NCI-H2227 treated with DMSO at 0.1 percent for 48 hours (cell line): ENCODE data around the gene CTSA.

Experiments used
- DNase-seq: peaks from one replicate; lab custom pipeline; 2025; lab: John Stamatoyannopoulos, UW

Gene CTSA

DNA sequence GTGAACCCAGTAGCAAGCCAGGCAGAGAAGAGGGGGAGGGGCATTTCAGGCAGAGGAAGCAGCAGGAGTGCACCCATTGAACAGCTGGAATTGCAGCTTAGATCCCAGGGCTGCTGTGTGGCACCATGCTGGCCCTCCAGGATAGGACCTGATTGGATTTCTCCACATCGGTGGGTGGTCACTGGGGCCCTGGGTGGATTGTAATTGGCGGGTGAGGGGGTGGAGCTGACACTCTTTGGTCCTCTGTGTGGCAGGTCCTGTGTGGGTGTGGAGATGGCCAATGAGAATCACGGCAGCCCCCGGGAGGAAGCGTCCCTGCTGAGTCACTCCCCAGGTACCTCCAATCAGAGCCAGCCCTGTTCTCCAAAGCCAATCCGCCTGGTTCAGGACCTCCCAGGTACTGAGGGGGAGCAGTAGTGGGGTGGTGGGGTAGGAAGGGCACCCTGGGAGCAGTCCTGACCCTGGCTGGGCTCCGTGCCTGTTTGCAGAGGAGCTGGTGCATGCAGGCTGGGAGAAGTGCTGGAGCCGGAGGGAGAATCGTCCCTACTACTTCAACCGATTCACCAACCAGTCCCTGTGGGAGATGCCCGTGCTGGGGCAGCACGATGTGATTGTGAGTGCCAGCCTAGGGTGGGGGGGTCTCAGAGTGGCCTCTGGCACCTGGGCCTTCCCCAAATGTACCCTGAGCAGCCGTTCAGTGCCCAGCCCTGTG, 47.7 kb downstream of the CTSA start:
- DNase-seq = no peak

DNA sequence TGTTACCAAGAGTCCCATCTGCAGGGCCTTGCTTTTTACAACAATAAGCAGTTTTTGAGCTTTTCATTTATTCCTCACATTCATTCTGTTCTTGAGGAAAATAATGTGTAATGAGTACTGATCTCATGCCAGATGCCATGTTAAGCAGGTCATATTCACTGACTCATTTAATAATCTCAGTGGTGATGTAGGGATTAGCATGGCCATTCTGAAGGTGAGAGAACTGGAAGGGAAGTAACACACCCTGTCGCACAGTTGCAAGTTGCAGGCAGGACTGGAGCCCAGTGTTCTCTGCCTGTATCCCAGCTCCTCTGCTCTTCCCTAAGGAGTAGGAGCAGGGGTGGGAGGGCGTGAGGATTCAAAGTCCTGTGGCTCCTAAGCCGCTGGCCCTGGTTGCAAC, 48.9 kb downstream of the CTSA start:
- DNase-seq = no peak

DNA sequence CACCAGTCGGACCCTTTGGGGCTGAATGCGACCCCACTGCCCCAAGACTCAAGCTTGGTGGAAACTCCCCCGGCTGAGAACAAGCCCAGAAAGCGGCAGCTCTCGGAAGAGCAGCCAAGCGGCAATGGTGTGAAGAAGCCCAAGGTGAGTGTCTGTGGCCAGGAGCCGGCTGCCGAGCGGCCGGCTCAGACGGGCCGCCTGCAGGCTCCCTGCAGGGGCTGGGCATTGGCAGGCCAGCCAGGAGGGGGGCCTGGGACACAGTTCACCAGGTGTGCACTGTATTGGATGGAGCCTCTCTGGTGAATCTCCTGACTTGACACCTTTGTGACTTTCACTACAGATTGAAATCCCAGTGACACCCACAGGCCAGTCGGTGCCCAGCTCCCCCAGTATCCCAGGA, 49.3 kb downstream of the CTSA start:
- DNase-seq = no peak

DNA sequence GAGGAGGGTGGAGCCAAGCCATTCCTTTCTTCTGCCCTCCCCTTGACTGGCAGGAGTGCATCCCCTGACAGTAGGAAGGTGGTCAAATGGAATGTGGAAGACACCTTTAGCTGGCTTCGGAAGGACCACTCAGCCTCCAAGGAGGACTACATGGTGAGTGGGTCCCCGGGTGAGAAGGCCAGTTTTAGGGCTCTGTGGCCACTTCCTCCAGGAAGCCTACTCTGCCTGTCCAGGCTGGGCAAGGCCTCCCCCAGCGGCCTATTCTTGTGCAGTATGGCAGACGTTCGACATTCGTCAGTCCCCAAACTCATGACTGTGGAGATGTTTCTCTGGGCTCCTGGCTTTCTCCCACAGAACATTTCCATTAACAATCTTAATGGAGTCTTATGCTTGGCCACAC, 52.5 kb downstream of the CTSA start:
- DNase-seq = no peak

DNA sequence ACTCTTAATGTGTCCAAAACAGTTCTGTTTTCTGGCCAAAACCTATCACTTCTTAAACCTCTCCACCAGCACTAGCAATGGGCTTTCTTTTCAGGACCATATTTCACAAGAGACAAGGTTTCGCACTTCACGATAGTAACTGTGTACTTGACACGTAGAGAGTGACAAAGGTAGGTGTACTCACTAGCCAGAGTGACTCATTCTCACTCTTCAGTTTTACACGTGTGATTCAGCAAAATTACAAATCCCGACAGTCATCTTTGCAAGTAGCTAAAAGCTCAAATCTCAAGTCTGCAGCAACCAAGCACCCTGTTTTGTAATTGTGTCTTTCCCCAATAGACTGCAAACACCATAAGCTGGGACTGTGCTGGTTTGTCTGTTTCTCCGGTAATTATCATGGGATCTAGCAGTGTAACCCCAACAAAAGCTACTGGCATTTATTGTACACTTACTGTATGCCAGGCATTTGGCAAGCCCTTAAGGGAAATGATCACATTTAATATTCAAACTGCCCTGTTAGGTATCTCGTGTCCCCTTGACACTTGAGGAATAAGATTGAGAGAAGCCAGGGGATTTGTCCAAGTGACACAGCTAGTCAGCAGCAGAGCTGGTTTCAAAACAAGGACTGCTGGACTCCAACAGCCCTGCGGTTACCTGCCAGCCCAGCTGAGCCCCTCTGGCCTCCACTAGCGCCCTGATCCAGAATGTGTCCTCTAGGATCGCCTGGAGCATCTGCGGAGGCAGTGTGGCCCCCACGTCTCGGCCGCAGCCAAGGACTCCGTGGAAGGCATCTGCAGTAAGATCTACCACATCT, 53.2 kb downstream of the CTSA start:
- DNase-seq = no peak

DNA sequence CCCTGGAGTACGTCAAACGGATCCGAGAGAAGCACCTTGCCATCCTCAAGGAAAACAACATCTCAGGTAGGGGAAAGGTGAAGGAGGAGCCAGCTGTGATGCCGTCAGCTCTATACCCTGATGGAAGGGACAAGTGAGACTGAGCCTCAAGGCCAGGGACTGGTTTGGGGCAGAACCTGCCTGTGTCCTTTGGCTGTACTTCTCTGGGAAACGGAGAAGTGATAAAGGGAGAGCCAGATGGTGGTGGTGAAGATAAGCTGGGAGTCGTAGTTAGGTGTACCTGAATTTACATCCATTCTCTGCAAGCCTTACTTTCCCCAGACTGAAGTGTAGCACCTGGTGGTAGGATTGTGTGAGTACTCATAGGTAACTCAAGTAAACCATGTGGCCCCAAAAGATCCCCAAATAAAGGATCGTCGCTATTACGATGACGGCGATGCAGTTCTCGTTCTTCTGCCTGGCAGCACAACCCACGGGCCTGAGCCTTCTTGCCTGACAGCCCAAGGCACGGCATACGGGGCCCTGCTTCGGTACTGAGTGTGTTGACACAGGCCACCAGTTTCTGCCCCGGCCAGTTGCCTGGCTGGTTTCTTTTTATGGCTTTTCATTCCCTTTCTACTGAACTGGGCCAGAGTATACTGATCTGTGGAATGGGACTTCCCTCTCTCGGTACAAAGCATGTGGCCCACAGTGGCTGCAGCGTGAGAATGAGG, 54.0 kb downstream of the CTSA start:
- no peak for DNase-seq

DNA sequence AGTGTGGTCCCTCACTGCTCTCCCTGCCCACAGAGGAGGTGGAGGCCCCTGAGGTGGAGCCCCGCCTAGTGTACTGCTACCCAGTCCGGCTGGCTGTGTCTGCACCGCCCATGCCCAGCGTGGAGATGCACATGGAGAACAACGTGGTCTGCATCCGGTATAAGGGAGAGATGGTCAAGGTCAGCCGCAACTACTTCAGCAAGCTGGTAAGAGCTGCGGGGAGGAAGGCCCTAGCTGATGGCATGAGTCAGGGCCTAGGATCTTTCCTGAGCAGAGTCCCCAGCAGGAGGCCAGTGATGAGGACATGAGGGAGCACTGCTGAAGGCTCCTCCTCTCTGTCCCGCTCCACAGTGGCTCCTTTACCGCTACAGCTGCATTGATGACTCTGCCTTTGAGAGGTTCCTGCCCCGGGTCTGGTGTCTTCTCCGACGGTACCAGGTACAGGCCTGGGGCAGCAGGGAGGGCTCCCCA, 54.6 kb downstream of the CTSA start:
- DNase-seq = no peak

DNA sequence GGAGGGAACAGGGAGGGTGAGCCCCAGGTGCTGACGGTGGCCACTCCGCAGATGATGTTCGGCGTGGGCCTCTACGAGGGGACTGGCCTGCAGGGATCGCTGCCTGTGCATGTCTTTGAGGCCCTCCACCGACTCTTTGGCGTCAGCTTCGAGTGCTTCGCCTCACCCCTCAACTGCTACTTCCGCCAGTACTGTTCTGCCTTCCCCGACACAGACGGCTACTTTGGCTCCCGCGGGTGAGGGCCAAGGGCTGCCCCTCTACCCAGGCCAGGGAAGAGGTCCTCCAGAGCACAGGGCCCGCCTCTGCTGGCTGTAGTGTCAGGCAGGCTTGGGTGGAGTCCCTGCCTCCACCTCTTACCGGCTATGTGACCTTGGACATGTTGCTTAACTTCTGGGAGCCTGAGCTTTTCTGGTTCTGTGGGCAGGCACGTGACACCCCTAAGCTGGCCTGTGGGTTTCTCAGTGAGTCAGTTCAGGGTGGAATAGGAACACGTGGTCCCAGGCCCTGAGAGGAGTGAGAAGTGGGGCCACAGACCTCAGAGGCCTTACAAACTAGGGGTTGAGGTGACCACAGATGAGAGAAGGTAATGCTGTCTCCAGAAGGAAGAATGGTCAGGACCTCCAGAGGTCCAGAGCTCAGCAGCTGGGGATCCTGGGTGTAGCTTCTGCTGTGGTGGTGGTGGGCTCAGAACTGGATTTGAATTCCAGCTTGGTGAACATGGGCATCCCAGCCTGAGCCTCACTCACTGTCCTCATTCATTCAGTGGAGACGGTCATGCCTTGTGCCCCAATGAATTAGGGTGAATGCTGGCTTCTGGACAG, 55.2 kb downstream of the CTSA start:
- no peak for DNase-seq

DNA sequence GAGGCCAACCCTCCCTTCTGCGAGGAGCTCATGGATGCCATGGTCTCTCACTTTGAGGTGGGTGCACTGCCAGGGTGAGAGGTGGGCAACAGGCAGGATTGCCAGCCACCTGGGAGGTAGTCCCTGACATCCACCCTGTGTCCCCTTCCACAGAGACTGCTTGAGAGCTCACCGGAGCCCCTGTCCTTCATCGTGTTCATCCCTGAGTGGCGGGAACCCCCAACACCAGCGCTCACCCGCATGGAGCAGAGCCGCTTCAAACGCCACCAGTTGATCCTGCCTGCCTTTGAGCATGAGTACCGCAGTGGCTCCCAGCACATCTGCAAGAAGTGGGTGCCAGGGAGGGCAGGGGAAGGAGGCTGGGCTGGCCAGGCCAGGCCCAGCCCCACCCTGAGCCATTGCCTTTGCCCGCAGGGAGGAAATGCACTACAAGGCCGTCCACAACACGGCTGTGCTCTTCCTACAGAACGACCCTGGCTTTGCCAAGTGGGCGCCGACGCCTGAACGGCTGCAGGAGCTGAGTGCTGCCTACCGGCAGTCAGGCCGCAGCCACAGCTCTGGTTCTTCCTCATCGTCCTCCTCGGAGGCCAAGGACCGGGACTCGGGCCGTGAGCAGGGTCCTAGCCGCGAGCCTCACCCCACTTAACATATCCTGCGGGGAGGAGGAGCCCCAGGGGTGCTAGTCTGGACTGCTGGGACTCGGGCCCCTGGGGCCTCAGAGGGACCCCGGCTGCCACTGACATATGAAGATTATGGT, 56.2 kb downstream of the CTSA start:
- DNase-seq = no peak

DNA sequence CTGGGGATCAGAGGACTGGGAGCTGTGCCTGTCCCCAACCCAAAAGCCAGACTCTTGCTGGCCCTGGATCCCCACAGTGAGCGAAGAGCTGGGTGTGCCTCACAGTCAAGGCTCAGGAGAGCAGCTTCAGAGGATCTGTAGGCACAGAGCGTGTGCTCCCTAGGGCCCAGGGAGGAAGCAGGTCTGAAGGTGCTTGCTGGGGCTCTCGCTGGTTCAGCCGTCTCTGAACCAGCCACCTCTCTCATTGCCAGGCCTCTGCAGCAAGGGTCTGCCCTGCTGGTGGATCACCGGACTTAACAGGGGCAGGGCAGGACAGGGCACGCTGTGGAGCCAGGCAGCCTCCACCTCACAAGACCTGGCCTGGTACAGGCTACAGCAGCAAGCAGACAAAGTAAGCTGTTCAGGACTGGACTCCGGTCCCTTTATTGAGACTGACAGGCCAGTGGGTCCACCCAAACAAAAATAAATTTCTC, 57.2 kb downstream of the CTSA start:
- DNase-seq = no peak
